Measurements from ENCODE around the gene SGCD.

DNA sequence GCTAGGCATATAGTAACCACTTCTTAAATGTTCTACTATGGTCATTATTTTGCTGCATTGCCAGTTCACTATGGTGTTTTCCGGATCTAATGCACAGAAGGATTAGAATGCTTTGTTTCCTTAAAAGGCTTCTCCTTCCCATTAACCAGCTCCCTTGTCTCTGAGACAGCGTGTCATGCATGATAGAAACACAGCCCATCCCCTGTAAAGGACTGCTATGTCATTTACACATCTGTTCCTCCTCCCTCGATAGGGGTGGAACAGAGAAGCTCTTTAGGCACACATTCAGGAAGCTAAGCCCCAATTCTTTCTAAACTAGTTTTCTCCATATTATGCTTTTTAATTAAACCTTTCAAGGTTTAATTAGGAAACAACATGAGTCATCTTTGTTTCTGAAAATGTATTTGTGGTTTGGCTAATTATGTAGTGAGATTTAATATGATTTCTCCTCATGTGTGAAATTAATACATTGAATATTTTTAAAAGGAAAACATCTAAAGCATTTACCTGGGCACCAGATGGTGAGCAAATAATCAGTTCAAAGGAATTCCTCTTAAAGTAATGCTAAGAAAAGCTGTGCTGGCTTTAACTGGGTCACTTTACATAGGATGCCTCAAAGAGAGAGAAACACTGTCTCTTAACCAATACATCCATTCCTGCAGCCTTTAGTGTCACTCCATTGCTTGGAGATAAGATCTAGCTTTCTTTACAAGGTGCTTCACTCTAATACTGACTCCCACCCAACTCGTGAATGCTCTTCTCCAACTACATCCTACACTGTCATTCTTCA is 389.8 kb downstream of the SGCD start:
- TF ChIP-seq CTCF (IDR thresholded peaks at IDR 0.05) (no peak), POLR2A (IDR thresholded peaks at IDR 0.05; ENCODE audit: low read depth) (no peak), POLR2AphosphoS5 (IDR thresholded peaks at IDR 0.05) (no peak), EP300 (IDR thresholded peaks at IDR 0.05) (no peak)
